CD4-positive, alpha-beta T cell (primary cell): Measurements from ENCODE around the gene THOC1. TPM values are rescaled to one million over a fixed set of nuclear protein-coding genes. Genes with fewer than 3 reads are reported as not detected.

ENCODE experiments used
- ATAC-seq: fragments of 200-7000 bp; cut with Tn5 transposase; one replicate; pipeline ENCODE4 v1.10.0; 2022; ENCODE audit warnings: mild to moderate bottlenecking; ENCODE audit not compliant: poor library complexity
- CTCF ChIA-PET: fragments of 350-600 bp; sonication (Branson Sonifier 250); formaldehyde crosslinking; loops from one replicate; lab custom pipeline; 2021; ENCODE audit warnings: antibody characterized with exemption, inconsistent platforms; lab: Charles Lee
- POLR2A ChIA-PET: fragments of 350-600 bp; sonication (Branson Sonifier 250); formaldehyde crosslinking; loops from one replicate; lab custom pipeline; 2021; ENCODE audit warnings: antibody characterized with exemption, inconsistent platforms; lab: Charles Lee
- DNase-seq, 14 experiments: peaks; one replicate each; pipeline ENCODE4 v3.0.0-alpha.2; 2013 to 2020; ENCODE audit warnings: mixed read lengths in 2 of 14
- H3K27ac ChIP-seq, 2 donors: one replicate each; pipeline versions ENCODE4 v1.5.1 to v1.7.0; 2013; ENCODE audit warnings: low read length in 2 of 2, low read depth in 1 of 2, mild to moderate bottlenecking in 1 of 2
- H3K27me3 ChIP-seq, 2 experiments: 1 replicate in 1 of 2; 2 replicates in 1 of 2; pipeline versions ENCODE4 v1.6.1 to v1.7.0; 2013; ENCODE audit warnings: low read length in 2 of 2, control low read depth in 1 of 2, mild to moderate bottlenecking in 1 of 2, moderate library complexity in 1 of 2; ENCODE audit not compliant: insufficient read depth in 2 of 2, control insufficient read depth in 1 of 2
- H3K36me3 ChIP-seq: one replicate; pipeline ENCODE4 v1.6.1; 2013; ENCODE audit warnings: low read length, control low read depth; ENCODE audit not compliant: insufficient read depth
- H3K4me1 ChIP-seq: one replicate; pipeline ENCODE4 v1.6.1; 2013; ENCODE audit warnings: low read length, control low read depth; ENCODE audit not compliant: insufficient read depth
- H3K4me3 ChIP-seq: one replicate; pipeline ENCODE4 v1.5.1; 2013; ENCODE audit warnings: mild to moderate bottlenecking, low read length, moderate library complexity
- H3K9me3 ChIP-seq, 2 experiments: 1 replicate in 1 of 2; 2 replicates in 1 of 2; pipeline versions ENCODE4 v1.6.1 to v1.7.0; 2013; ENCODE audit warnings: low read length in 2 of 2, mild to moderate bottlenecking in 2 of 2, control low read depth in 1 of 2, moderate library complexity in 1 of 2; ENCODE audit not compliant: control insufficient read depth in 1 of 2, insufficient read depth in 1 of 2
- H3K27ac Mint-ChIP-seq: one replicate; pipeline ENCODE4 v1.8.0; 2020; ENCODE audit warnings: mixed read lengths
- H3K27me3 Mint-ChIP-seq: one replicate; pipeline ENCODE4 v1.8.0; 2021; ENCODE audit warnings: mixed read lengths
- H3K36me3 Mint-ChIP-seq: one replicate; pipeline ENCODE4 v1.8.0; 2021; ENCODE audit warnings: low read depth, mixed read lengths
- H3K4me1 Mint-ChIP-seq: one replicate; pipeline ENCODE4 v1.8.0; 2021; ENCODE audit warnings: low read depth, mixed read lengths
- H3K4me3 Mint-ChIP-seq: one replicate; pipeline ENCODE4 v1.8.0; 2020; ENCODE audit warnings: mild to moderate bottlenecking, mixed read lengths
- H3K9me3 Mint-ChIP-seq: one replicate; pipeline ENCODE4 v1.8.0; 2020; ENCODE audit warnings: mixed read lengths
- CTCF ChIP-seq: fragments of 200-600 bp; IDR thresholded peaks from one replicate; pipeline ENCODE4 v1.8.0; 2022; ENCODE audit warnings: antibody characterized with exemption, mild to moderate bottlenecking
- intact Hi-C, 2 experiments: fragments of 100-400 bp; cut with DNase I in 1 of 2; cut with micrococcal nuclease in 1 of 2; formaldehyde crosslinking; loops; one replicate each; pipeline versions ENCODE4 v1.15.1 to v1.9.0; 2023 to 2025; cut with DNase I, micrococcal nuclease
- total RNA-seq, 174 experiments: library from RNA in 2 of 174; stranded (reverse) in 2 of 174; gene quantifications; one replicate each; pipeline ENCODE4 v1.2.3 and lab custom pipeline; 2021 to 2026

The THOC1 gene
- total RNA-seq, 2 experiments from 2014 or later: 92.9 to 96.5 TPM

GRCh38 chr18:199768-200167 is 68.1 kb downstream of the THOC1 start:
- Histone ChIP-seq H3K36me3 (peaks cover 62% of the 10 kb centered on the region), H3K4me3 (no peak overlapping the region), H3K27ac (no peak overlapping the region), H3K9me3 (no peaks in the 10 kb centered on the region), H3K4me1 (no peaks in the 10 kb centered on the region), H3K27me3 (no peaks in the 10 kb centered on the region)
- H3K4me3 Mint-ChIP-seq: no peak overlapping the region
- TF ChIP-seq CTCF: no peak
- intact Hi-C loops: loop anchor here in 1 of 2 experiments (10.0 kb wide), 1 partner anchor 65 kb away; the partner anchor contains the start of gene THOC1
- ATAC-seq (no peak), DNase-seq (no peak)
- peaks cover 83% of the 10 kb centered on the region for H3K36me3 Mint-ChIP-seq
- H3K9me3 Mint-ChIP-seq: no peaks in the 10 kb centered on the region
- ChIA-PET CTCF (interaction anchor here (1.1 to 1.5 kb wide), 2 partner anchors 8 to 23 kb away, joined by 3 read pairs; no protein-coding TSS in a partner anchor), POLR2A (no interaction called here)
- no peak overlapping the region for H3K27ac Mint-ChIP-seq
- H3K27me3 Mint-ChIP-seq: no peaks in the 10 kb centered on the region
- peaks cover 10% of the 10 kb centered on the region for H3K4me1 Mint-ChIP-seq

GRCh38 chr18:199214-199613 is 68.6 kb downstream of the THOC1 start:
- no peak for ATAC-seq
- no peaks in the 10 kb centered on the region for H3K9me3 Mint-ChIP-seq
- Histone ChIP-seq H3K27me3 (no peaks in the 10 kb centered on the region), H3K4me3 (no peak overlapping the region), H3K36me3 (peaks cover 57% of the 10 kb centered on the region), H3K9me3 (no peaks in the 10 kb centered on the region), H3K4me1 (no peaks in the 10 kb centered on the region), H3K27ac (no peak overlapping the region)
- no peaks in the 10 kb centered on the region for H3K27me3 Mint-ChIP-seq
- no peak for DNase-seq
- no peak overlapping the region for H3K27ac Mint-ChIP-seq
- peaks cover 10% of the 10 kb centered on the region for H3K4me1 Mint-ChIP-seq
- TF ChIP-seq CTCF: no peak
- intact Hi-C loops: no loop called here
- H3K4me3 Mint-ChIP-seq: no peak overlapping the region
- POLR2A ChIA-PET: no interaction called here
- peaks cover 77% of the 10 kb centered on the region for H3K36me3 Mint-ChIP-seq
- CTCF ChIA-PET: no interaction called here

- no peak for ATAC-seq
- Mint-ChIP-seq H3K4me3 (no peak overlapping the region), H3K4me1 (peaks cover 27% of the 10 kb centered on the region), H3K27me3 (no peaks in the 10 kb centered on the region), H3K27ac (peak overlapping the region; percentile 63), H3K9me3 (no peaks in the 10 kb centered on the region), H3K36me3 (peaks cover 66% of the 10 kb centered on the region)
- no peak for DNase-seq
- ChIA-PET POLR2A (interaction anchor here (0.5 kb wide), 1 partner anchor 51 kb away, joined by 3 read pairs; no protein-coding TSS in a partner anchor), CTCF (interaction anchor here (0.8 kb wide), 1 partner anchor 21 kb away, joined by 3 read pairs; no protein-coding TSS in a partner anchor)
- intact Hi-C loops: no loop called here
- Histone ChIP-seq H3K36me3 (peaks cover 41% of the 10 kb centered on the region), H3K4me1 (no peaks in the 10 kb centered on the region), H3K4me3 (no peak overlapping the region), H3K27ac (no peak overlapping the region), H3K27me3 (no peaks in the 10 kb centered on the region), H3K9me3 (no peaks in the 10 kb centered on the region)
- no peak for TF ChIP-seq CTCF
Observed at GRCh38 chr18:195651-196050, 72.2 kb downstream of the THOC1 start.
